GM12874 (cell line): Measurements from ENCODE around the gene SMIM41.

Experiments used
- TF ChIP-seq, protein P1 (sequence below): IDR thresholded peaks from 2 replicates; pipeline ENCODE4 v1.5.1; 2011; ENCODE audit warnings: low read depth, mild to moderate bottlenecking, control low read depth, low read length, moderate library complexity; ENCODE audit not compliant: insufficient read depth

SMIM41 gene

DNA sequence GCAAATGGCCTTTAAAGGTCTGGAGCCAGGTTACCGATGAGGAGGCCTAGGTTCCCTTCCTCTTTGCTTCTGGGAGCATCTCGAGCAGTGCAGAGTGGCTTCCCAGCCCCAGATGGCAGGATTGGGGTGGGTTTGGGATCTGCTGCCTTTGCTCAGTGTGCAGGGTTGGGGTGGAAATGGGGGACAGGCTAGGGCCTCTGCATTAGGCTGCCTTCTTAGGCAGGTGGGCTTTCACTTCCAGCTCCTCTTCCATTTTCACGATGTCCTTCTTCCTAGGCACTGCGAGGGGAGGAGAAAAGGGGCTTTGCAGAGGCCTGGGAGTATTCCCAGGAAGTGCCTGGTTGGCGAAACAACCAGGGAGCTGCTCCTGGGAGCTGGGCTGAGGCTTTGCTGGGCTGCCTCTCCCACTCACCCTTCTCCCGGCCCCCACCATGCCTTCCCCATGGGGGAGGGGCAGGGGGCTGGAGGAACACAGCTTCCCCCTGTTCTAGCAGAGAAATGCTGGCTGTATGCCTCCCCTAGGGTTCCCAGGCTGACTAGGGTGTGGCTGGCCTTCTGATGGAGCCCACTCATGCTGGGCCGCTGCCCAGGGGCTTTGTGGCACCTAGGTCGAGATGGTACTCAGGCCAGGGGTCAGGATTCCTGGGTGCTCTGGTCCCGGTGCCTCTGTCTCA is 25.8 kb upstream of the SMIM41 start:
- TF ChIP-seq, protein P1, sequence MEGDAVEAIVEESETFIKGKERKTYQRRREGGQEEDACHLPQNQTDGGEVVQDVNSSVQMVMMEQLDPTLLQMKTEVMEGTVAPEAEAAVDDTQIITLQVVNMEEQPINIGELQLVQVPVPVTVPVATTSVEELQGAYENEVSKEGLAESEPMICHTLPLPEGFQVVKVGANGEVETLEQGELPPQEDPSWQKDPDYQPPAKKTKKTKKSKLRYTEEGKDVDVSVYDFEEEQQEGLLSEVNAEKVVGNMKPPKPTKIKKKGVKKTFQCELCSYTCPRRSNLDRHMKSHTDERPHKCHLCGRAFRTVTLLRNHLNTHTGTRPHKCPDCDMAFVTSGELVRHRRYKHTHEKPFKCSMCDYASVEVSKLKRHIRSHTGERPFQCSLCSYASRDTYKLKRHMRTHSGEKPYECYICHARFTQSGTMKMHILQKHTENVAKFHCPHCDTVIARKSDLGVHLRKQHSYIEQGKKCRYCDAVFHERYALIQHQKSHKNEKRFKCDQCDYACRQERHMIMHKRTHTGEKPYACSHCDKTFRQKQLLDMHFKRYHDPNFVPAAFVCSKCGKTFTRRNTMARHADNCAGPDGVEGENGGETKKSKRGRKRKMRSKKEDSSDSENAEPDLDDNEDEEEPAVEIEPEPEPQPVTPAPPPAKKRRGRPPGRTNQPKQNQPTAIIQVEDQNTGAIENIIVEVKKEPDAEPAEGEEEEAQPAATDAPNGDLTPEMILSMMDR, result no peak

DNA sequence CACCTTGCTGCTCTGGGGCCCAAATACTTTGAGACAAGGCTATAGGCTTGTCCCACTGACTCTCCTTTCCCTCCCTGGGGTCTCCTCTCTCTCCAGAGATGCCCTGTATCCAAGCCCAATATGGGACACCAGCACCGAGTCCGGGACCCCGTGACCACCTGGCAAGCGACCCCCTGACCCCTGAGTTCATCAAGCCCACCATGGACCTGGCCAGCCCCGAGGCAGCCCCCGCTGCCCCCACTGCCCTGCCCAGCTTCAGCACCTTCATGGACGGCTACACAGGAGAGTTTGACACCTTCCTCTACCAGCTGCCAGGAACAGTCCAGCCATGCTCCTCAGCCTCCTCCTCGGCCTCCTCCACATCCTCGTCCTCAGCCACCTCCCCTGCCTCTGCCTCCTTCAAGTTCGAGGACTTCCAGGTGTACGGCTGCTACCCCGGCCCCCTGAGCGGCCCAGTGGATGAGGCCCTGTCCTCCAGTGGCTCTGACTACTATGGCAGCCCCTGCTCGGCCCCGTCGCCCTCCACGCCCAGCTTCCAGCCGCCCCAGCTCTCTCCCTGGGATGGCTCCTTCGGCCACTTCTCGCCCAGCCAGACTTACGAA is 25.2 kb upstream of the SMIM41 start:
- TF ChIP-seq, protein P1, result no peak

DNA sequence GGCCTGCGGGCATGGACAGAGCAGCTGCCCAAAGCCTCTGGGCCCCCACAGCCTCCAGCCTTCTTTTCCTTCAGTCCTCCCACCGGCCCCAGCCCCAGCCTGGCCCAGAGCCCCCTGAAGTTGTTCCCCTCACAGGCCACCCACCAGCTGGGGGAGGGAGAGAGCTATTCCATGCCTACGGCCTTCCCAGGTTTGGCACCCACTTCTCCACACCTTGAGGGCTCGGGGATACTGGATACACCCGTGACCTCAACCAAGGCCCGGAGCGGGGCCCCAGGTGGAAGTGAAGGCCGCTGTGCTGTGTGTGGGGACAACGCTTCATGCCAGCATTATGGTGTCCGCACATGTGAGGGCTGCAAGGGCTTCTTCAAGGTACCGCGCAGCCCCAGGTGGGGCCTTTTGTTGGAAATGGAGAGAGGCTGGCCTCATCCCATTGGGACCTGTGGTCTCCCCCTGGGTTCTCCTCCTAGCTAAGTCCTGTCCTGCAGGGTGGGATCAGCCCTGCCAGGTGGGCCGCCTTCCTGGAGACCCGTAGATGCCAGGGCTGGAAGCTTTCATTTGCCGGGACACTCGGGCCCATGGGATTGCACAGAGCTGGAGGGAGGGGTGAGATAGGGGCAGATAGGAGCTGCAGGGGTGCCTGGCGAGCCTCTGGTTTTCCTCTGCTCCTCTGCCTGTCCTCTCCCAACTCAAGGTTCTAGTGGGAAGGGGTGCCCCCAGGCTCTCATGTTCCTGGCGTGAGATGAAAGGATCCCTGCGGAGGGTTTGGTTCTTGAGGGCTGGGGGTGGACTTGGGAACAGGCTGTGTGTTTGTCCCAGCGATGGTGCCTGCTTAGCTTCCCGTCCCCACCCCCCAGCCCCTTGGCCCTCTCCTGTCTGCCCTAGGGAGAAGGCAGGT is 24.4 kb upstream of the SMIM41 start:
- TF ChIP-seq, protein P1, result no peak

DNA sequence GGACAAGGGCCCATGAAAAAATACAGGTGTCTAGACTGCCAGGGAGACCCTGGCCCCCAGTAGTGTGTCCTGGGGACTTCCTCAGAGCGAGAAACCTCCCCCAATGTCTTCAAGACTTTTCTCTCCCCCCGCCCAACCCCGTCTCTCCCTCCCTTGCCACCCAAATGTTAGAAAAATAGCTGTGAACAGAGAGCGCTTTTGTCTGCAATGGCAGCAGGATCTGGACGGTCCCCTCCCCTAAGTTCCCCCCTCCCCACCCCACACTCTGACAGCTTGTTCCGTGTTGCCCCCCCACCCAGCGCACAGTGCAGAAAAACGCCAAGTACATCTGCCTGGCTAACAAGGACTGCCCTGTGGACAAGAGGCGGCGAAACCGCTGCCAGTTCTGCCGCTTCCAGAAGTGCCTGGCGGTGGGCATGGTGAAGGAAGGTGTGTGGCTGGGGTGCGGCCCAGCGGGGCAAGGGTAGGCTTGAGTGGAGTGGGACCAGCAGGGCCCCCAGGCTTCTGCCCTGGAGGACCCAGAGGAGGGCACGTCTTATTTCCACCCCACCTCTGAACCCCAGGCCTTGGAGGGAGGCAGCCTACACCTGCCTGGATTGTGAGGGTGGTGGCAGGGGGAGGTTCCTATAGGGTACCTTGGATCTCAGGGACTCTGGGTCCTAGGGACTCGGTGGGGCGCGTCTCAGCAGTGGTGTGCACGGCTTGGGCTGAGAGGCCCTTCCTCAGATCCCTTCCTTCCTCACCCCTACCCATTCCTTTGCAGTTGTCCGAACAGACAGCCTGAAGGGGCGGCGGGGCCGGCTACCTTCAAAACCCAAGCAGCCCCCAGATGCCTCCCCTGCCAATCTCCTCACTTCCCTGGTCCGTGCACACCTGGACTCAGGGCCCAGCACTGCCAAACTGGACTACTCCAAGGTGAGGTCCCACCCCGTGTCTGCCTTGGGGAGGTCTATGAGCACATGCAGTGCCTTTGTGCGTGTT is 23.5 kb upstream of the SMIM41 start:
- TF ChIP-seq, protein P1, result no peak

DNA sequence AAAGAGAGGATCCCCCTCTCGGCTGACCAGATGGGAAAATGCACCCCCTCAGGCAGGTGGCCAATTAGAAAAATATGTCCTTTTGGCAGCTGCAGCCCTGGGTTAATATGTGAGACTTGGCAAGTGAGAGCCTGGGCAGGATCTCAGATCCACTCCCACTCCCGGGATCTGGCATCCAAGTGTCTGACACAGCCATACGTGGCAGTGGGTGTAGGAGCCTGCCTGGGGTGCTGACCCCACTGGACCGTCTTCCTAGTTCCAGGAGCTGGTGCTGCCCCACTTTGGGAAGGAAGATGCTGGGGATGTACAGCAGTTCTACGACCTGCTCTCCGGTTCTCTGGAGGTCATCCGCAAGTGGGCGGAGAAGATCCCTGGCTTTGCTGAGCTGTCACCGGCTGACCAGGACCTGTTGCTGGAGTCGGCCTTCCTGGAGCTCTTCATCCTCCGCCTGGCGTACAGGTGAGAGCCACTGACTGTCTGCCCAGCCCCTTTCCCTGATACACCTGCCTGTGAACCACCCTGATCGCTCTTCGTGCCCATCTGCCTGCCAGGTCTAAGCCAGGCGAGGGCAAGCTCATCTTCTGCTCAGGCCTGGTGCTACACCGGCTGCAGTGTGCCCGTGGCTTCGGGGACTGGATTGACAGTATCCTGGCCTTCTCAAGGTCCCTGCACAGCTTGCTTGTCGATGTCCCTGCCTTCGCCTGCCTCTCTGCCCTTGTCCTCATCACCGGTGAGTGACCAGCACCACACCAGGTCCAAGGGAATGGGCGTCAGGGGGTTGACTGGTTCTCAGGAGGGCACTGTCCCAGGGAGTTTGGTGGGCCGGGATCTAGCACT is 22.5 kb upstream of the SMIM41 start:
- TF ChIP-seq, protein P1, result no peak
